NCI-H2196 treated with DMSO at 0.1 percent for 48 hours (cell line): ENCODE data around the gene MEGF6.

Experiments
- DNase-seq: peaks from one replicate; lab custom pipeline; 2025; ENCODE audit not compliant: unreplicated experiment; lab: John Stamatoyannopoulos, UW

Gene MEGF6

GRCh38 chr1:3541465-3541864, 69.8 kb downstream of the MEGF6 start:
- DNase-seq, result no peak

DNA sequence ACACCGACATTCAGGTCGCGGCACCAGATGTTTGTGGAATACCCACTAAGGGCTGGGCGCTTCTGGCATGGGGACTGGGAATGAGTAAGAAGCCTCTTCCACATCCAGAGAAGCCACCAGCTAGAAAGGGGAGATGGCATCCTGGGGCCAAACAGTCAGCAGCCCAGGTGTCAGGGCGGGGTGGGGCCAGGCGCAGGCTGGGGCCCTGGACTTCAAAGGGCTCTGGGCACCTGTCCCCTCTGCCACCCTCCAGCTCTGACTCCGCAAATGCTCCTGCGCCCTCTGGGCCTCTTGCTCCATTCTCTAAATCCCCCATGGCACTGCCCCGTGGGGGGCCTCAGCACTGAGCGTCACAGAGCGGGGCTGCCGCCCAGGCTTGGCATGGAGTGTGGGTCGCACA, 70.4 kb downstream of the MEGF6 start:
- DNase-seq, result no peak

GRCh38 chr1:3539707-3540425, 71.4 kb downstream of the MEGF6 start:
- DNase-seq, result no peak

DNA sequence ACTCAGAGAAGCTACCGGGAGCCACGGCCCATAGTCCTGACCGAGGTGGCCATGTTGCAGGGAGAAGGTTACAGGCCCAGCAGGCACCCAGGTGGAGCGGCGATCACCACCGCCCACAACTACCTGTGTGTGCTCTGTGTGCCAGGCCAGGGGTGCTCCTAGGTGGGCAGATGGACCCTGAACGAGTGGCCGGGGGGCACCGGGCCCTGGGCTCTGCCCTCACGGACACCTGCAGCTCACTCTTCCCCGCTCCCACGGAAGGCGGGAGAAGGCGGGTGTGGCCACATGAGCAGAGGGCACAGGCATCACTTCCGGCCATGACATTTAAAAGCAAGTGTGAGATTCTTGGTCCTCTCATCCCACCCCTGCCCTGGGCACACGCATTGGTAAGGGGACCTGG, 73.9 kb downstream of the MEGF6 start:
- no peak for DNase-seq

DNA sequence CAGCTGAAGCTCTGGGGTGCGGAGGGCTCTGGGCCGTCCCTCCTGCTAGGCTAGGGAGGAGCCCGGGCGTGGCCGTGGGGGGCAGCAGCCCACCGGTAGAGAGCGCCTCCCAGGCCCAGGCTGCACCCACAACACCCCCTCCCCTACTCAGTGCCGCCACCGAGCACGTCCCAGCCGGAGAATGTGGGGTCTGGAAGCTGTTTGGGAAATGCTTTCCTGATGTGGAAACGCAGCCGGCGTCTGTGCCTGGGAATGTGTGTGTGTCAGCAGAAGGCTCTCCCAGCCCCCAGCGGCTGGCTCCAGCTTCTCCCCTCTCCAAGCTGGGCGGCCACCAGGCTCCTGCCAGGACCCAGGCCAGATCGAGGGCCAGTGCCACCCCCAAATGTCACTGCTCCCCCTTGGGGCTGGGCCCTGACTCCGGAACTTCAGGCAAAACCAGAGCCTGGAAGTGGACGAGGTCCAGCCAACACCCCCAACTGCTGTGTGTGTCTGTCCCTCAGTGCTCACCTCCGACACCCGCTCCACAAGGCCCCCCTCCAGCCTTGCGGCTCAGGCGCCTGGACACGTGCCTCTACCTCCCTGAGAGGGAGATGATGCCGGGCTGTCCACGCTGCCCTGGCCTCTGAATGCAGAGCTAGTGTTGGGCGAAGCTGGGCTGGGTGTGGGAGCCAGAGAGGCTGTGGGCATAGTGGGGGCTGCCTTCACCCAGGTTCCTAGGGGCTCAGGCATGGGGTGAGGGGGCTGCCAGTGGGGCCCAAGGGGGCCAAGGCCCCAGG, 74.7 kb downstream of the MEGF6 start:
- no peak for DNase-seq

GRCh38 chr1:3535732-3536131, 75.6 kb downstream of the MEGF6 start:
- no peak for DNase-seq

DNA sequence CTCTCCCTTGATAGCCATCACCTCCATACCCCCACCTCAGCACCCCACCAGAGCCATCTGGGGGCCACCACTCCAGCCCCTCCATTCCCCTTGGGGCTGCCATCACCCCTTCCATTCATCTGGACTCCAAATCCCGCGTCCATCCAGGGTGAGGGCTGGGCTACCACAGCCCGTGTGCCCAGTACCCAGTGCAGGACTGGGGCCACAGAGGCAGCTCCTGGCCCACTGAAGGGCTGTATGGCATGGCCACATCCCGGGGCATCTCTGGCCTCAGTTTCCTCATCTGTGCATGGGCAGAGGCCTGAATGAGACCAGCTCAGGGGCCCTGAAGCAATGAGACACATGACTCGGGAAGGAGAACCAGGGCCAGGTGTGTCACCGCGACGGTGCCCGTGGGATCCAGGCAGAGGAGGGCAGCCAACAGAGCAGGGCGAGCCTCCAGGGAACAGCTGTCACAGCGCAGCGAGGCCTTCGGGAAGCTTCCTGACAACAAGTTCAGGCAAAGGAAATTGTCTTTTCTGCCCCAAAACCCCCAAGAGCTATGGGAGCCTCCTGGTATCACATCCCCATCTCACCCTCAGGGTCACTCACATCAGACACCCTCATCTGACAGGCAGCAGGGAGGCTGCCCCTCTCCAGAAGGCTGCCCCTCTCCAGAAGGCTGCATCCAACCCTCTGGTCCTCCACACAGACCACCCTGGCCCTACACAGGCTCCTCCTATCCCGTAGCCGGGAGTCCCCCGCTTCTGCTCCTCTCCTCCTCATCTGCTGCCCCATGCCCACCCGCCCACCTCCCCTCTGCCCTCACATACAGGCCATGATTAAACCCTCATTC, 76.3 kb downstream of the MEGF6 start:
- DNase-seq, result no peak

GRCh38 chr1:3533067-3534048, 78.0 kb downstream of the MEGF6 start:
- DNase-seq, result no peak

GRCh38 chr1:3531928-3532327, 79.4 kb downstream of the MEGF6 start:
- no peak for DNase-seq

GRCh38 chr1:3530926-3531818, 80.1 kb downstream of the MEGF6 start:
- peak; percentile 74 for DNase-seq

DNA sequence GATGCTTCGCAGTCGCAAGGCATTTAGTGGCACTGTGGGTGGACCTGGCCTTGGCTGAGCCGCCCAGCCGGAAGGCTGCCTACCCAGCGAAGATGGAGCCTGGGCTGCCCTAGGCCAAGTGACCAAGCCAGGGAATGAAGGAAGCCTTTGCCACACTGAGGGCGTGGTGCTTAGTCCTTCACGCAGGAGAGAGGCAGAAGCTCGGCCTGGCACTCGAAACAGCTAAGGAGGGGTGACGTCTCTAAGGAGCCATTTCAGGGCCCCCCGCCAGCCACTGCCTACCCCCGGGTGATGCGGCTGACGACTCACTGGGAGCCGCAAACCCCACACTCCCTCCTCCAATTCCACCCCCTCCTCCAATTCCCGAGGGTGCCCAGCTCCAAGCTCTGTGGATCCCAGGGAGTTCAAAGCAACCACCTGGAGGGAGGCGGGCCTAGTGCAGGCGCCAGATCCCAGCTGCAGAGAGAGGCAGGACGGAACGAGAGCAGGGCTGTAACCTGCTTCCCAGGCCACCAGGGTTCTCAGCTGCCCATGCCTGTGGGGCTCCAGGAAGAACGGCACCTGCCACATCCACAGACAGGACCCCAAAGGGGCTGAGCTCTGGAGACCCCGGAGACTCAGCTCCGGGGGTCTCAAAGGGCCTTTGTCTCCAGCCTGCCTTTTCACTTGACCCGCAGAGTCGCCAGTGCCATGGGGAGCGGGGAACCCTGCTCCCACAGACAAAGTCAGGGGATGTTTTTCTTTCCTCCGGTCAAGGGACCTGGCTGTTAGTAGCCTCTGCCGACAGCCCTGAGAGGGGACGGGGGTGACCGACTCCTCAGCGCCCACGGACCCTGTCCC, 81.0 kb downstream of the MEGF6 start:
- DNase-seq, result no peak

DNA sequence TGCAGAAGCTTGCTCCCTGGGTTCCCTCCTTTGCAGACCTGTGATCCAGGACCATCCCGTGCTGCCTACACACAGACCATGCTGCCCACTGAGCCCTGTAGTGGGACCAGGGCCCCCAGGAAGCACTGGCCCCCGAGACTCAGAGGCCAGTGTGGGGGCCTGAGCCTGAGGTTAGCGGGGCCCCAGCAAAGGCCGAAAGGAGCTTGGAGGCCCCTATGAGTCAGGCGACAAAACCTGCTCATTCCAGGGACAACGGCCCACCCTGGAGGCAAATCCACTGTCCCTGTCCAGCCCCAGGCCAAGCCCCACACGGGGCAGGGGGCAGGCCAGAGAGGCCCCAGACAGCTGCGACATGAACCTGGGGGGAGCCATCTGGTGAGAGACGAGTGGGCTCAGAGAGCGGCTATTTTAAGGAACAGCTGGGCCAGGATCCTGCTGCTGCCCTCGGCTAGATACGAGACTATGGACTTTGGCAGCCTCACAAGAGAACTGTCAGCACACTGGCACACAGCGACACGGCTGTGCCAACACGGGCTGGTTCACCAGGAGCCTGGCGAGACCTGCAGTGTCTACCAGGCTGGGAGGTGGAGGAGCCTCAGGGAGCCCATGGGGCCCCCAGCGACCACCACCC, 82.1 kb downstream of the MEGF6 start:
- no peak for DNase-seq

- no peak for DNase-seq
Measured at GRCh38 chr1:3527774-3528173, 83.5 kb downstream of the MEGF6 start.

- no peak for DNase-seq
Measured at GRCh38 chr1:3525551-3526482, 85.5 kb downstream of the MEGF6 start.

- no peak for DNase-seq
Measured at GRCh38 chr1:3524556-3525203, 86.6 kb downstream of the MEGF6 start.

DNA sequence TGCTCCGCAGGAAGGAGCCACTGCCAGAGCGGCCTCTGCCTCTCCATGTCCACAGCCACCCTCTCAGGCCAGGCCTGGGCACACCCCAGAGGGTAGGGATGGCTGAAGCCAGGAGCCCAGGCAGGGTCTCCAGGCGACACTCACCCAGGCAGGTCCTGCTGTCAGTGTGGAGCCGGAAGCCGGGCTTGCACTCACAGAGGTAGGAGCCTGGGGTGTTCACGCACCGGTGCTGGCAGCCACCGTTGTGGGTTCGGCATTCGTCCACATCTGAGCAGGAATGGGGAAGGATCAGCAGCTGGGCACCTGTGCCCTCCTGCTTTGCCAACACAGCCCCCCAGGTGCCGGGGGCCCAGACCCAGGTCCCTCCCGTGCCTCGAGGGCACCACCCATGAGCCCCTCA, 87.3 kb downstream of the MEGF6 start:
- no peak for DNase-seq
